ENCODE data around the gene RAD54L2. TPM values are rescaled to one million over a fixed set of nuclear protein-coding genes. Genes with fewer than 3 reads are reported as not detected.
"Not testable (repeated sequence)": the region's sequence is repeated elsewhere in the genome, so short reads cannot be mapped to it uniquely, and the experiment has no call there.

Gene RAD54L2
- total RNA-seq, 2 donors from 2014 or later = 41.8 to 42.2 TPM

- H3K4me1 ChIP-seq (ENCODE audit: control insufficient read depth in 1 of 2, low read depth in 2 of 2) = no peaks in the 10 kb centered on the region
- DNase-seq (ENCODE audit: low spot score) (no peak), ATAC-seq (ENCODE audit: insufficient number of reproducible peaks, low FRiP score, low read depth) (no peak)
- H3K4me3 ChIP-seq = no peak overlapping the region
- H3K27ac ChIP-seq = no peak overlapping the region
- TF ChIP-seq, protein P1, sequence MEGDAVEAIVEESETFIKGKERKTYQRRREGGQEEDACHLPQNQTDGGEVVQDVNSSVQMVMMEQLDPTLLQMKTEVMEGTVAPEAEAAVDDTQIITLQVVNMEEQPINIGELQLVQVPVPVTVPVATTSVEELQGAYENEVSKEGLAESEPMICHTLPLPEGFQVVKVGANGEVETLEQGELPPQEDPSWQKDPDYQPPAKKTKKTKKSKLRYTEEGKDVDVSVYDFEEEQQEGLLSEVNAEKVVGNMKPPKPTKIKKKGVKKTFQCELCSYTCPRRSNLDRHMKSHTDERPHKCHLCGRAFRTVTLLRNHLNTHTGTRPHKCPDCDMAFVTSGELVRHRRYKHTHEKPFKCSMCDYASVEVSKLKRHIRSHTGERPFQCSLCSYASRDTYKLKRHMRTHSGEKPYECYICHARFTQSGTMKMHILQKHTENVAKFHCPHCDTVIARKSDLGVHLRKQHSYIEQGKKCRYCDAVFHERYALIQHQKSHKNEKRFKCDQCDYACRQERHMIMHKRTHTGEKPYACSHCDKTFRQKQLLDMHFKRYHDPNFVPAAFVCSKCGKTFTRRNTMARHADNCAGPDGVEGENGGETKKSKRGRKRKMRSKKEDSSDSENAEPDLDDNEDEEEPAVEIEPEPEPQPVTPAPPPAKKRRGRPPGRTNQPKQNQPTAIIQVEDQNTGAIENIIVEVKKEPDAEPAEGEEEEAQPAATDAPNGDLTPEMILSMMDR (IDR thresholded peaks at IDR 0.05) = no peak
- no peaks in the 10 kb centered on the region for H3K9me3 ChIP-seq
- H3K36me3 ChIP-seq = no peaks in the 10 kb centered on the region
- H3K27me3 ChIP-seq (replicated peaks; ENCODE audit: insufficient read depth) = no peaks in the 10 kb centered on the region
Measured at GRCh38 chr3:51514210-51514609, 24.3 kb upstream of the RAD54L2 start.

GRCh38 chr3:51519848-51520247 lies 18.7 kb upstream of the RAD54L2 start:
- Histone ChIP-seq H3K27ac (no peak overlapping the region), H3K27me3 (replicated peaks; ENCODE audit: insufficient read depth) (no peaks in the 10 kb centered on the region), H3K9me3 (no peaks in the 10 kb centered on the region), H3K36me3 (no peaks in the 10 kb centered on the region), H3K4me3 (no peak overlapping the region), H3K4me1 (ENCODE audit: control insufficient read depth in 1 of 2, low read depth in 2 of 2) (no peaks in the 10 kb centered on the region)
- ATAC-seq (ENCODE audit: insufficient number of reproducible peaks, low FRiP score, low read depth) (no peak), DNase-seq (ENCODE audit: low spot score) (no peak)
- TF ChIP-seq, protein P1 (IDR thresholded peaks at IDR 0.05) = no peak

GRCh38 chr3:51520906-51521730 lies 17.4 kb upstream of the RAD54L2 start:
- H3K36me3 ChIP-seq; H3K27ac ChIP-seq; H3K4me1 ChIP-seq (ENCODE audit: control insufficient read depth in 1 of 2, low read depth in 2 of 2); H3K27me3 ChIP-seq (replicated peaks; ENCODE audit: insufficient read depth); DNase-seq (ENCODE audit: low spot score); H3K9me3 ChIP-seq; ATAC-seq (ENCODE audit: insufficient number of reproducible peaks, low FRiP score, low read depth); H3K4me3 ChIP-seq: not testable (repeated sequence)

- no peak overlapping the region for H3K27ac ChIP-seq
- no peak for DNase-seq (ENCODE audit: low spot score)
- TF ChIP-seq, protein P1 (IDR thresholded peaks at IDR 0.05) = no peak
- no peak for ATAC-seq (ENCODE audit: insufficient number of reproducible peaks, low FRiP score, low read depth)
- H3K4me1 ChIP-seq (ENCODE audit: control insufficient read depth in 1 of 2, low read depth in 2 of 2) = no peaks in the 10 kb centered on the region
- H3K27me3 ChIP-seq (replicated peaks; ENCODE audit: insufficient read depth) = no peaks in the 10 kb centered on the region
- H3K9me3 ChIP-seq = no peaks in the 10 kb centered on the region
- H3K4me3 ChIP-seq = no peak overlapping the region
- no peaks in the 10 kb centered on the region for H3K36me3 ChIP-seq
Measured at GRCh38 chr3:51522273-51522962, 16.1 kb upstream of the RAD54L2 start.

DNA sequence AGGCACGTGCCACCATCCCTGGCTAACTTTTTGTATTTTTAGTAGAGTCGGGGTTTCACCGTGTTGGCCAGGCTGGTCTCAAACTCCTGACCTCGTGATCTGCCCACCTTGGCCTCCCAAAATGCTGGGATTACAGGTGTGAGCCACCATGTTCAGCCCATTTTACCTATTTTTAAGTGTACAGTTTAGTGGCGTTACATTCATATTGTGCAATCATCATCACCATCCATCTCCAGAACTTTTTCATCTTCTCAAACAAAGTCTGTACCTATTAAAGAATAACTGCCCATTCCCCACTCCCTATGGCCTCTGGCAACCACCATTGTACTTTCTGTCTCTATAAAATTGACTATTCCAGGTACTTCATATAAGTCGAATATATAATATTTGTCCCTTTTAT lies 13.6 kb upstream of the RAD54L2 start:
- not testable (repeated sequence) for H3K36me3 ChIP-seq; H3K4me1 ChIP-seq (ENCODE audit: control insufficient read depth in 1 of 2, low read depth in 2 of 2); H3K4me3 ChIP-seq; ATAC-seq (ENCODE audit: insufficient number of reproducible peaks, low FRiP score, low read depth); DNase-seq (ENCODE audit: low spot score); H3K9me3 ChIP-seq; H3K27me3 ChIP-seq (replicated peaks; ENCODE audit: insufficient read depth); H3K27ac ChIP-seq

DNA sequence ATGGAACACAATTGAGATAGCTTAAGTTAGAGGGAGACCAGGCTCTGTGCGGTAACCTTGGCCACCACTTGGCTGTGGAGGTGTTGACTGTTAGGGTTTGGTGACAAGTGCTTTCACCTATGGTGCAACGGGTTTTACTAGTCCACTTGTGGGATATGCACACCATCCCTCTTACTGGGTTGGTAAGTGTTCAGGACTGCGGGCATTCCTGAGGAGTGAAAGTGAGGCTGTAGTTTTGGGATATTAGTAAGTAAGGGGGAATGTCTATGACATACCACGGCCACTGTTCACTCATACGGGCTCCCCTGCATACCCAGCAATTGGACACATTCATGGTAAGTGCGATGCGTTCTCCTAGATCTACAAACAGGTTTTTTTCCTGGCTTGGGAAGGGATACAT lies 8.0 kb upstream of the RAD54L2 start:
- H3K27me3 ChIP-seq (replicated peaks; ENCODE audit: insufficient read depth) = no peaks in the 10 kb centered on the region
- ATAC-seq (ENCODE audit: insufficient number of reproducible peaks, low FRiP score, low read depth) (no peak), DNase-seq (ENCODE audit: low spot score) (no peak)
- H3K4me1 ChIP-seq (ENCODE audit: control insufficient read depth in 1 of 2, low read depth in 2 of 2) = no peaks in the 10 kb centered on the region
- H3K27ac ChIP-seq = no peak overlapping the region
- H3K4me3 ChIP-seq = no peak overlapping the region
- no peaks in the 10 kb centered on the region for H3K9me3 ChIP-seq
- TF ChIP-seq, protein P1 (IDR thresholded peaks at IDR 0.05) = no peak
- H3K36me3 ChIP-seq = no peaks in the 10 kb centered on the region

Data from thoracic aorta (tissue), 2 donors.